Right lobe of liver (tissue), 4 donors: ENCODE data around the gene SPINT2.

ENCODE experiments used
- CTCF ChIP-seq, 4 donors: fragments of 200-600 bp in 3 of 4; fragments of 450-650 bp in 1 of 4; IDR thresholded peaks; one replicate each; pipeline versions ENCODE4 v1.5.1 to v1.8.0; 2016 to 2022; ENCODE audit warnings: antibody characterized with exemption in 4 of 4, mild to moderate bottlenecking in 2 of 4
- POLR2A ChIP-seq: fragments of 450-650 bp; IDR thresholded peaks from one replicate; pipeline ENCODE4 v1.6.1; 2017; ENCODE audit warnings: antibody characterized with exemption, mild to moderate bottlenecking
- donor health status: DM: no; HTN: no; CAD: no.
- donor health status: DM: no; HTN: no; CAD: no.
- donor health status: DM: no; HTN: yes; CAD: no.

DNA sequence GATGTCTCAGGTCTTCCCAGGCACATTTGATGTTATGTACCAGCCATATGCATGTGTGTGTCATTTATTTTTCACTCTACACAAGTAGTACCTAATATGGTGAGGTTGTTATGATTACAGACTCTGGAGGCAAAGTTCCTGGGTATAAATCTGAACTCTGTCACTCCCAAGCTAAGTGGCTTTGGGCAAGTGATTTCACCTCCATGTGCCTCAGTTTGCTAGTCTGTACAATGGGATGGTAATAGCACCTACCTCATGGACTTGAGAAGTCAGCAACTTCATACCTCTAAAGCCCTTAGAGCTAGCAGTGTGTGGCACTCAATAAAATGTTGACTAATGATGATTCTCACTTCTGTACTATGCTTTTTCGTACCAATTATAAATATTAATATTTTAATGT lies 67.4 kb downstream of the SPINT2 start:
- TF ChIP-seq CTCF (IDR thresholded peaks at IDR 0.05) (no peak), POLR2A (no peak)
